Measurements from ENCODE around the gene PGLYRP2.

PGLYRP2 gene

DNA sequence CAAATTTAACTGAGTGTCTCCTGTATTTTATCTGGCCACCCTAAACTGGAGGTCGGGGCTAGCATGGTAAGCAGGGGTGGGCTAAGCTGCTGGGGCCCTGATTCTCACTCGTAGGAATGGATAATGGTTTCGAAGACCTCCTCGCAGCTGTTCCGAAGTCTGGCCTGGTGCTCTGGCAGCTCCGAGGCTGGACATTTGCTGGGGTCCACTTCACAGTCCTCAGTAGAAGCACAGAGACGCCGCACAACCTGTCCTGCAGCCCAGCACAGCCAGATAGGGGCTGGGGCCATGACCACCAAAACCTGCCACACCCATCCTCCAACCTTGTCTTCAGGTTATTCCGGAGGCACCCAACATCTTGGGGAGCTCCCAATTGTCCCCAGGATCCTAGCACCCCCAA is 23.3 kb downstream of the PGLYRP2 start:
- no peak for DNase-seq (ENCODE audit: low read depth in 2 of 2)

GRCh38 chr19:15453906-15454860 is 25.1 kb downstream of the PGLYRP2 start:
- no peak for DNase-seq (ENCODE audit: low read depth in 2 of 2)

DNA sequence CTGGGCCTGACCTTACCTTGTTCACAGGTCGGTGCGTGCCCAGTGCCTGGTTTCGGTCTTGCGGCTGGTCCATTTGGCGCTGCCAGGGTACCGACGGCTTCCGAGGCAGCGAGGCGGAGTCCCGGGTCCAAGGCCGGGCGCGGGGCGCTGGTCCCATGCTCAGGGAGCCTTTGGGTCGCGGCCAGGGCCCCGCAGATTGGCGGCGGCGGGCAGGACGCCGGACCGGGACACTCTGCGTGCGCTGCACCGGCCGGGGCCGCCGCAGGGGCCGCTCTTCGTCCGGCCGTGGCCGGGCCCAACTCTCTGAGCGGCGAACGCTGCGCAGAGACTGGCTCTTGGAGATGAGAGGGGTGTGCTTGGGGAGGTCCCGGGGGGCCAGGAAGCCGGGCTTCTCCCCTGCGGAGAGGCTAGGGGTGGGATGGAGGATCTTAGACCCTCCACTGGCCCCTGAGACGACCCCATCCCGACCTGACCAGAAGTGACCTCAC is 26.2 kb downstream of the PGLYRP2 start:
- no peak for DNase-seq (ENCODE audit: low read depth in 2 of 2)

GRCh38 chr19:15452111-15453047 is 26.9 kb downstream of the PGLYRP2 start:
- DNase-seq (ENCODE audit: low read depth in 2 of 2) = no peak

DNA sequence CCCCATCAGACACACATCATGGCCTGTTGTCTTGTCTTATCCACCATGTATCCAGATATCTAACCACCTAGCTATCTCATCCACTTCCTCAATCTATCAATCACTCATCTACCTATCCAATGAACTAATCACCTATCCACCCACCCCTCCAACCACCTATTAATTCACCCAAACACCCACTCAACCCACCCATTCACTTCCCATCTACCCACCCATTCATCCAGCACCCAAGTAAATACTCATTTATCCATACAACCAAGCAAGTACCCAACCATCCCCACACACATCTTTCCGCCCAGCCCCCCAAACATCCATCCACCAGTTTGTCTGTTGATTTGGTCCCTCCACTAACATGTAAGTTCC is 28.8 kb downstream of the PGLYRP2 start:
- no peak for DNase-seq (ENCODE audit: low read depth in 2 of 2)

DNA sequence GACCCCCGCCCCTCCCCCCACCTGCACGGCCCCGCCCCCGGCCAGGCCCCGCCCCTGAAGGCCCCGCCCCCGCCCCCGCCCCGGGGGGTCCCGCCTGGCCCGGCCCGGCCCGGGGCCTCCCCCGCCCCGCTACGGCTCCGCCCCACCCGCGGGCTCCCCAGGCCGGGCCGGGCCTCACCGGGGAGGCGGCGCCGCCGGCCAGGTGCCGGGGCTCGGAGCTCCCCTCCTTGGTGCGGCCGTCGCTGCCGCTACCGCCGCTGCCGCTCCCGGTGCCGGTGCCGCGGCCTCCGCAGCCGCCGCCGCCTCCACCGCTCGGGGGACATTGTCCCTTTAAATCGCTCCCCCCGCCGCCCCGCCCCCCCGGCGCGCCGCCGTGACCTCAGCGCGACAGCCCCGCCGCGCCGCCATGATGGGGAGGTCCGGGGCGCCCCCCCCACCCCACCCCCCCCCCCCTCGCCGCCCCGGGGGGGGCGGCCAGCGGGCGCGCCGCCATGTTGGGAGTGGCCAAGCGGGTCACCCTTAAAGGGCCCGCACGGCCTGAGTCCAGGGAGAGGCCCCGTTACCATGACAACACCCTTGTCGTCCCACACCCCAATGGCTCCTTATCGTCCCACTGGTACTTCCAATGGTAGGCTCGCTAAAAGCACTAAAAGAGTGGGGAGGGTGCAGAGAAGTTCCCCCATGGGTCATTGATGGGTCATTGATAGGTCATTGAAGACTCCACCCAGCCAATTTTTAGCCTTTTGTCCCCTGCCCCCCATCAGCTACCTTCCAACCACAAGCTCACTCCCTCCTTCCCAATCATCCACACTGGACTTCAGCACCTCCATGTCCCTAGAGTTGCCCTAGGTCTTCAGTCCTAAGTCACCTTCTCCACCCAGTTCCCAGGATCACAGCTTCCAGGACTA is 29.4 kb downstream of the PGLYRP2 start, which contains the start of gene WIZ:
Gene WIZ (minus strand): TSS at position 337 of the 908 bp plus-strand sequence. CDS start 1,649 bp downstream, outside the sequence.
- peak; percentile 60 to 71 for DNase-seq (ENCODE audit: low read depth in 2 of 2)

GRCh38 chr19:15448778-15449619 is 30.3 kb downstream of the PGLYRP2 start:
- no peak for DNase-seq (ENCODE audit: low read depth in 2 of 2)

- no peak for DNase-seq (ENCODE audit: low read depth in 2 of 2)
Measured at GRCh38 chr19:15448044-15448777, 31.1 kb downstream of the PGLYRP2 start.

- DNase-seq (ENCODE audit: low read depth in 2 of 2) = no peak
Measured at GRCh38 chr19:15447057-15447456, 32.2 kb downstream of the PGLYRP2 start.

DNA sequence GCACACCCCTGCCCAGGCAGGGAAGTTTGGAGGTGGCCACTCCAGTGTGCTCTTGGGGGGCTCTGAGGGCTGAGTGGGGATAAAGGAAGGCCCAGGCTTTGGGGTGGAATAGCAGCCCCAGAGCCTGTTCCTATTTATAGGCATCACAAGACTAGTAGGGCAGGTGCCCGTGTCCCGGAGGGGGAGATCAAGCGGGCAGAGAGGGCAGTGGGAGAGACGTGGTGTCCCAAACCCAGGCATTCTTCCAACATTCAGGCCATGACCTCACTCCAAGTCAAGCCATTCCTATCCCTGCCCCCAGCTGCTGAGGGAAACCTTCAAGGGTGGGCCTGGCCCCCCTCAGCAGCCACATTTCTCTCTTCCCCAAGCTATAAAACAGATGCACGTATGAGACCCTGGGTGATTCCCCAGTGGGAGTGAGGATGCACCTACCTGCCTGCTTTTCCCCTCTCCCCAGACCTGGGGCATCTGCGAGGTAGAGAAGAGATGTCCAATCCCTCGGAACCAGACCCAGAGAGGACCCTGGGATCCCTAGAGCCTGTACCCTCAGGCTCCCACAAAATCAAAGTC is 33.4 kb downstream of the PGLYRP2 start:
- no peak for DNase-seq (ENCODE audit: low read depth in 2 of 2)

DNA sequence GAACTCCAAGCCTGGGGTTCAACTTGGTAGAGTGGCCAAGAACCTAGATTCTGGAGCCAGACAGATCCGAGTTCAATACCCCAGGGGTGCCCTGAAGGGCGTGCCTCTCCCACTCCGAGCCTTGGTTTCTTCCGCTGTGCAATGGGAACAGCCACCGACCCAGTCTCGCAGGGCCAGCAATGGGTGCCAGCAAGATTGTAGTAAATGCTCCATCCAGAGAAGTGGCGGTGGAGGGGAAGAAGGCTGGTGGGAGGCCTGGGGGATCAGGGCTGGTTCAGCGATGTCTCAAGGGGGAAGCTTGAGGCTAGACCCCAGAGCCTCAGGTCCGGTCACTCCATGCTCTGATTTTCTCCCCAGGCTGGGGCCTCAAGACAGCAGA is 34.1 kb downstream of the PGLYRP2 start:
- no peak for DNase-seq (ENCODE audit: low read depth in 2 of 2)

DNA sequence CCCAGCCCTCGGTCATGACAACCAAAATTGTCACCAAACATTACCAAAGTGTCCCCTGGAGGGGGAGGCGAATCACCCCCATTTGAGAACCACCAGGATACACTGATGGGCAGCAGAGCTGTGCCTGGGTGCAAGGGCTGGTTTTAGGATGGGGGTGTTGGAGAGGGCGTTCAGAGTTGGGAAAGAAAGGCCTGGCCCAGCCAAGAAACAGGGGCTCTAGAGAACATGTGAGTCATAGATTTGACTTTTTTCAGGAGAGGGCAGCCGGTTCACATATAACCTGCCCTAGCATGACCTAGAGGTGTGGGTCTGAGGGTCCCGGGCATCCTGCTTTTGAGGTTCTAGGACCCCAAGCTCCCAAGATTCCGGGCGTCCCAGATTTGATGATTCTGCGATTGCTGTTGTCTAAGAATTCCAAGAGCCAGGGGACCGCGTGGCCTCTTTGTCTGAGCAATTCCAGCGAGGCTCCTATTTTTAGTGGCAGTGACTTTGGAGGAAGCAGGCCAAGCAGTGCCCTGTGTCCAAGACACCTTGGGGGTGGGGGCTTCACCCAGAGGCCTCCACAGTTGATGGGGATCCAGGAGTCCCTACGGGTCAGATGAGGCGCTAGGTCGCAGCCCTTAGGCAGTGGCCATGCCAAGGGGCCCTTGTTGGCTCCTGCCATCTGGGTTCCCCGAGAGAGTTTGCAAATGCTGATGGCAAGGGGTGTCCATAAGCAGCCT is 34.6 kb downstream of the PGLYRP2 start:
- DNase-seq (ENCODE audit: low read depth in 2 of 2) = no peak

DNA sequence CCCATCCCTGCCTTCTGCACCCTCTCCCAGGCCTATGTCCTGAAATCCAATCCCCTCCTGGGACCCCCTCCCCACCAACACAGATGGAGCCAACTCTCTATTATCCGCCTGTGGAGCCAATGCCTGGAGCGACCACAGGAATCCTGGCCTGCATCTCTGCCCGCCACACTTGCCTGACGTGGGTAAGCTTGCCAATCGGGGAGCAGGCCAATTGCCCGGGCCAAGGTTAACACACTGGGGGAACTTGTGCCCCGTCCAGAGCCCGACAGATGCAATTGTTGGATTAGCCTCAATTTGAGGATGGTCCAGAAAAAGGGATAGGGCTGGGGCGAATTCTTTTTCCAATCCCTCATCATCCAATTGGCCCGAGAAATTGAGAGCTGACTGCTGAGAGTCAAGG is 35.5 kb downstream of the PGLYRP2 start:
- DNase-seq (ENCODE audit: low read depth in 2 of 2) = no peak

DNA sequence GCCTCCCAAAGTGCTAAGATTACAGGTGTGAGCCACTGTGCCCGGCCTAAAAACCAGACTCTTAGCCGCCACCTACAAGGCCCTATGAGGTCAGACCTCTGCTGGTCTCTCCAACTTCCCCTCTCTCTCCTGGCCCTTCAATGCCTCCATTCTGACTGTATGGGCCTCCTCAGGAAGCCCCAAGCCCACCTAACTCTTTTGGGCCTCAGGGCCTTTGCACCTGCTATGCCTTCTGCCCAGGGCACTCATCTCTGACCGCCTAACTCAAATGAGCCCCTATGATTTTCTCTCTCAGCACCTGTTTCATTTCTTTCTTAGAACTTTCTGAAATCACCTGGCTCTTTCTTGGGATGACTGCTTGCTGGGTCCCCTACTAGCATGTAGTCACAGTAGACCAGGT is 36.0 kb downstream of the PGLYRP2 start:
- no peak for DNase-seq (ENCODE audit: low read depth in 2 of 2)

DNA sequence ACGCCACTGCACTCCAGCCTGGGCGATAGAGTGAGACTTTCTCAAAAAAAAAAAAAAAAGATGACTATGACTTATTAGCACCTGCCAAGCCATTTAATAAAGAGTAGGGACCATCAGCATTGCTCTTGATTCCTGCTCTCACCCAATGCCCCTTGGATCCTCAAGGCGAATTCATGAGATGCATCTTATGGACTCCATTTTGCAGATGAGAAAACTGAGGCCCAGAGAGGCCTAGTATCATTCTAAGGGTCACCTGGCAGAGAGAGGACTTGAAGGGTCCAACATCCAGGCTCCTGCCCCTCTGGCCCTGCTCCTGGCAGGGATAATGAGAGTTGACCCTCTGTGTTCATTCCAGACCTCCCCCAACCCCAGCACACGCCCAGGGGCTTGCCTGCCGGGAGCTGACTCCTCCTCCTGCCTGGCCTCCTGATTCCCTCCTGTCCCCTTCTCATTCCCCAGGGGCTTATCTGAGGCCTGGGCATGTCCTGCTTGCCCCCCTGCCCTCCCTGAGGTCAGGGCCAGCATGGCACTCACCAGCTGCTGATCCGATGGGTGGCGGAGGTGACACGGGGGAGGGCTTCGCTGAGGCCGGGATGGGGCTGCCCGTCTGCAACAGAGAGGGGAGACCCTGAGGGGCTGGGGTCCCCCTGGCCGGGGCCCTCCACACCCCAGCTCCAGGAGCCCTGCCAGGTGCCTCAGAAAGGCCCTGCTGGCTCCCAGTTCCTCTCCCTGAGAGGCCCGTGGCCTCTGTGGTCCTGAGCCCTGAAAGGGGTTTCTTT is 37.0 kb downstream of the PGLYRP2 start:
- DNase-seq (ENCODE audit: low read depth in 2 of 2) = no peak

DNA sequence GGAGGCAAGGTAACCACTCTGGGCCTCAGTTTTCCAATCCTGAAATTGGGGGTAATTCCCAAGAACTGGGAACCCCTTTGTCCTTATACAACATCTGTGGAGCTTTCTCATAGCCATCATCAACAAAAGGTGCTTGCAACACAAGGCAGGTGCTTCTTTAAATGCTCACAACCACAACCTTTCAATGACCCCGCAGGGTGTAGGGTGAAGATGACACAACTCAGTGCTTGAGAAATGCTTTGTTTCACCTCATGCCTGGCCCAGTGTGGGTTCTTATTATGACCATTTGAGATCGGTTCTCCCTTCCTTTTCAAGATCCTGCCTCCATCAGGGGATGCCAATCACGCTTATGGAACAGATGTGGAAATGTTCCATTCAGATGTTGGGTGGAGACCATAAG is 38.0 kb downstream of the PGLYRP2 start:
- DNase-seq (ENCODE audit: low read depth in 2 of 2) = no peak

- no peak for DNase-seq (ENCODE audit: low read depth in 2 of 2)
Measured at GRCh38 chr19:15439821-15440641, 39.3 kb downstream of the PGLYRP2 start.
